Loucy (cell line): ENCODE data around the gene RAB8B.

ENCODE experiments used
- EZH2phosphoT487 ChIP-seq: fragments of 200-600 bp; IDR thresholded peaks from 2 replicates; pipeline ENCODE4 v1.6.1; 2018; ENCODE audit warnings: antibody characterized with exemption, mild to moderate bottlenecking, moderate library complexity, borderline replicate concordance
- TF ChIP-seq, protein P1 (sequence below): fragments of 200-600 bp; sonication (generic); conservative IDR thresholded peaks from 2 replicates; pipeline ENCODE4 v1.5.1; 2014; ENCODE audit warnings: mild to moderate bottlenecking, antibody characterized with exemption, low read length

- TF ChIP-seq, protein P1, sequence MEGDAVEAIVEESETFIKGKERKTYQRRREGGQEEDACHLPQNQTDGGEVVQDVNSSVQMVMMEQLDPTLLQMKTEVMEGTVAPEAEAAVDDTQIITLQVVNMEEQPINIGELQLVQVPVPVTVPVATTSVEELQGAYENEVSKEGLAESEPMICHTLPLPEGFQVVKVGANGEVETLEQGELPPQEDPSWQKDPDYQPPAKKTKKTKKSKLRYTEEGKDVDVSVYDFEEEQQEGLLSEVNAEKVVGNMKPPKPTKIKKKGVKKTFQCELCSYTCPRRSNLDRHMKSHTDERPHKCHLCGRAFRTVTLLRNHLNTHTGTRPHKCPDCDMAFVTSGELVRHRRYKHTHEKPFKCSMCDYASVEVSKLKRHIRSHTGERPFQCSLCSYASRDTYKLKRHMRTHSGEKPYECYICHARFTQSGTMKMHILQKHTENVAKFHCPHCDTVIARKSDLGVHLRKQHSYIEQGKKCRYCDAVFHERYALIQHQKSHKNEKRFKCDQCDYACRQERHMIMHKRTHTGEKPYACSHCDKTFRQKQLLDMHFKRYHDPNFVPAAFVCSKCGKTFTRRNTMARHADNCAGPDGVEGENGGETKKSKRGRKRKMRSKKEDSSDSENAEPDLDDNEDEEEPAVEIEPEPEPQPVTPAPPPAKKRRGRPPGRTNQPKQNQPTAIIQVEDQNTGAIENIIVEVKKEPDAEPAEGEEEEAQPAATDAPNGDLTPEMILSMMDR = no peak
- no peak for TF ChIP-seq EZH2phosphoT487
Measured at GRCh38 chr15:63194880-63195568, 5.6 kb downstream of the RAB8B start.
